ENCODE data around the gene LYL1. TPM values are rescaled to one million over a fixed set of nuclear protein-coding genes. Genes with fewer than 3 reads are reported as not detected.
A peak's percentile ranks its signal among the peaks of the same experiment; 100 is the strongest.

Gene LYL1
- total and polyA plus RNA-seq, 2 of the 13 experiments (the other 11 are each of a cell fraction or from before 2014, with no cell fraction given): 0.75 to 0.92 TPM

DNA sequence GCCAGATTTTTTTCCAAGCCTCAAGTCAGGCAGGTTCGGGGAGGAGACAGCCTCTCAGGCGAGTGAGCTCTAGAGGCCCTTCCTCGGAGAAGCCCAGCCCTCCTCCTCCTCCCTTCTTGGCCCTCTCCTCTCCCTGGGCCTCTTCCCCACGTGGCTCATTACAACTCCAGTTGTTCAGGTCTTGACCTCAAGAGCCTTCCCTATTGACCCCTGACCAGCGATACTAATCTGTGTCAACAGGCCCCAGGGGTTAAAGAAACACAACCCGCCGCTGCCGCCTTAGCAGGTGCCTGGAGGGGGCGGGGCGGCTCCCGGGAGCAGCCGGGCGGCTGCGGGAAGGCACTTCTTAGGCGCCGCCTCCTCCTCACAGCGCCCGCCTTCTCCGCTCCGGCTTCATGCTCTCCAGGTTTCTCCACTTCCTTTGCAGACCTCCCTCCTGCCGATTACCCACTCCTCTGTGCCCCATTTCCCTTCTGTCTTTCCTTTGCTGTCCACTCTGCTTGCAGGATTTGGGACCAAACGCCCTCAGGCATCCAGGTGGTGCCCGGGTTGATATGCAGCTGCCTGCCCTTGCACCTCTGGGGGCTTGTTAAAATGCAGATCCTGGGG lies 51.0 kb downstream of the LYL1 start (continued):
- TF ChIP-seq, protein P1, sequence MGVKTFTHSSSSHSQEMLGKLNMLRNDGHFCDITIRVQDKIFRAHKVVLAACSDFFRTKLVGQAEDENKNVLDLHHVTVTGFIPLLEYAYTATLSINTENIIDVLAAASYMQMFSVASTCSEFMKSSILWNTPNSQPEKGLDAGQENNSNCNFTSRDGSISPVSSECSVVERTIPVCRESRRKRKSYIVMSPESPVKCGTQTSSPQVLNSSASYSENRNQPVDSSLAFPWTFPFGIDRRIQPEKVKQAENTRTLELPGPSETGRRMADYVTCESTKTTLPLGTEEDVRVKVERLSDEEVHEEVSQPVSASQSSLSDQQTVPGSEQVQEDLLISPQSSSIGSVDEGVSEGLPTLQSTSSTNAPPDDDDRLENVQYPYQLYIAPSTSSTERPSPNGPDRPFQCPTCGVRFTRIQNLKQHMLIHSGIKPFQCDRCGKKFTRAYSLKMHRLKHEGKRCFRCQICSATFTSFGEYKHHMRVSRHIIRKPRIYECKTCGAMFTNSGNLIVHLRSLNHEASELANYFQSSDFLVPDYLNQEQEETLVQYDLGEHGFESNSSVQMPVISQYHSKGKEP (CRISPR knock-in tag; IDR thresholded peaks at IDR 0.05): no peak
- TF ChIP-seq FOXK1 (CRISPR knock-in tag; IDR thresholded peaks at IDR 0.05; ENCODE audit: borderline replicate concordance, low read depth): no peak; the same call in 1 of the 2 replicates
- no peak for TF ChIP-seq NFKB2 (CRISPR knock-in tag; IDR thresholded peaks at IDR 0.05; ENCODE audit: borderline replicate concordance)
- no peak for TF ChIP-seq PAF1 (CRISPR knock-in tag; IDR thresholded peaks at IDR 0.05)
- TF ChIP-seq ZNF709 (CRISPR knock-in tag; IDR thresholded peaks at IDR 0.05): no peak
- TF ChIP-seq, protein P2, sequence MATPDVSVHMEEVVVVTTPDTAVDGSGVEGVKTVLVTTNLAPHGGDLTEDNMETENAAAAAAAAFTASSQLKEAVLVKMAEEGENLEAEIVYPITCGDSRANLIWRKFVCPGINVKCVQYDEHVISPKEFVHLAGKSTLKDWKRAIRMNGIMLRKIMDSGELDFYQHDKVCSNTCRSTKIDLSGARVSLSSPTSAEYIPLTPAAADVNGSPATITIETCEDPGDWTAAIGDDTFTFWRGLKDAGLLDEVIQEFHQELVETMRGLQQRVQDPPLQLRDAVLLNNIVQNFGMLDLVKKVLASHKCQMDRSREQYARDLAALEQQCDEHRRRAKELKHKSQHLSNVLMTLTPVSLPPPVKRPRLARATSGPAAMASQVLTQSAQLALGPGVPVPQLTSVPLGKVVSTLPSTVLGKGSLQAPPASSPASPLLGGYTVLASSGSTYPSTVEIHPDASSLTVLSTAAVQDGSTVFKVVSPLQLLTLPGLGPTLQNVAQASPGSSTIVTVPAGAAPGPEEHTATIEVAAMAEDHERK (CRISPR knock-in tag; IDR thresholded peaks at IDR 0.05; ENCODE audit: low read depth): no peak
- peak; percentile 66 for TF ChIP-seq ZBTB7B (CRISPR knock-in tag; IDR thresholded peaks at IDR 0.05)
- no peak for TF ChIP-seq ZSCAN9 (CRISPR knock-in tag; IDR thresholded peaks at IDR 0.05; ENCODE audit: borderline replicate concordance)
- TF ChIP-seq, protein P3, sequence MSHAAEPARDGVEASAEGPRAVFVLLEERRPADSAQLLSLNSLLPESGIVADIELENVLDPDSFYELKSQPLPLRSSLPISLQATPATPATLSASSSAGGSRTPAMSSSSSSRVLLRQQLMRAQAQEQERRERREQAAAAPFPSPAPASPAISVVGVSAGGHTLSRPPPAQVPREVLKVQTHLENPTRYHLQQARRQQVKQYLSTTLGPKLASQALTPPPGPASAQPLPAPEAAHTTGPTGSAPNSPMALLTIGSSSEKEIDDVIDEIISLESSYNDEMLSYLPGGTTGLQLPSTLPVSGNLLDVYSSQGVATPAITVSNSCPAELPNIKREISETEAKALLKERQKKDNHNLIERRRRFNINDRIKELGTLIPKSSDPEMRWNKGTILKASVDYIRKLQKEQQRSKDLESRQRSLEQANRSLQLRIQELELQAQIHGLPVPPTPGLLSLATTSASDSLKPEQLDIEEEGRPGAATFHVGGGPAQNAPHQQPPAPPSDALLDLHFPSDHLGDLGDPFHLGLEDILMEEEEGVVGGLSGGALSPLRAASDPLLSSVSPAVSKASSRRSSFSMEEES (CRISPR knock-in tag; IDR thresholded peaks at IDR 0.05): peak; percentile 23; the same call in 1 of the 2 replicates
- TF ChIP-seq PAWR (CRISPR knock-in tag; IDR thresholded peaks at IDR 0.05; ENCODE audit: borderline replicate concordance): no peak
- 0 out of 2 replicates have a peak, but pooled peaks have one; percentile 27 for TF ChIP-seq ONECUT2 (CRISPR knock-in tag; IDR thresholded peaks at IDR 0.05)
- TF ChIP-seq, protein P4, sequence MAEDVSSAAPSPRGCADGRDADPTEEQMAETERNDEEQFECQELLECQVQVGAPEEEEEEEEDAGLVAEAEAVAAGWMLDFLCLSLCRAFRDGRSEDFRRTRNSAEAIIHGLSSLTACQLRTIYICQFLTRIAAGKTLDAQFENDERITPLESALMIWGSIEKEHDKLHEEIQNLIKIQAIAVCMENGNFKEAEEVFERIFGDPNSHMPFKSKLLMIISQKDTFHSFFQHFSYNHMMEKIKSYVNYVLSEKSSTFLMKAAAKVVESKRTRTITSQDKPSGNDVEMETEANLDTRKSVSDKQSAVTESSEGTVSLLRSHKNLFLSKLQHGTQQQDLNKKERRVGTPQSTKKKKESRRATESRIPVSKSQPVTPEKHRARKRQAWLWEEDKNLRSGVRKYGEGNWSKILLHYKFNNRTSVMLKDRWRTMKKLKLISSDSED (CRISPR knock-in tag; IDR thresholded peaks at IDR 0.05): no peak
- TF ChIP-seq SMARCE1 (IDR thresholded peaks at IDR 0.05; ENCODE audit: borderline replicate concordance): no peak
- TF ChIP-seq, protein P5, sequence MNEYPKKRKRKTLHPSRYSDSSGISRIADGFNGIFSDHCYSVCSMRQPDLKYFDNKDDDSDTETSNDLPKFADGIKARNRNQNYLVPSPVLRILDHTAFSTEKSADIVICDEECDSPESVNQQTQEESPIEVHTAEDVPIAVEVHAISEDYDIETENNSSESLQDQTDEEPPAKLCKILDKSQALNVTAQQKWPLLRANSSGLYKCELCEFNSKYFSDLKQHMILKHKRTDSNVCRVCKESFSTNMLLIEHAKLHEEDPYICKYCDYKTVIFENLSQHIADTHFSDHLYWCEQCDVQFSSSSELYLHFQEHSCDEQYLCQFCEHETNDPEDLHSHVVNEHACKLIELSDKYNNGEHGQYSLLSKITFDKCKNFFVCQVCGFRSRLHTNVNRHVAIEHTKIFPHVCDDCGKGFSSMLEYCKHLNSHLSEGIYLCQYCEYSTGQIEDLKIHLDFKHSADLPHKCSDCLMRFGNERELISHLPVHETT (CRISPR knock-in tag; conservative IDR thresholded peaks at IDR 0.05): 0 out of 2 replicates have a peak, but pooled peaks have one; percentile 35
- TF ChIP-seq, protein P6, sequence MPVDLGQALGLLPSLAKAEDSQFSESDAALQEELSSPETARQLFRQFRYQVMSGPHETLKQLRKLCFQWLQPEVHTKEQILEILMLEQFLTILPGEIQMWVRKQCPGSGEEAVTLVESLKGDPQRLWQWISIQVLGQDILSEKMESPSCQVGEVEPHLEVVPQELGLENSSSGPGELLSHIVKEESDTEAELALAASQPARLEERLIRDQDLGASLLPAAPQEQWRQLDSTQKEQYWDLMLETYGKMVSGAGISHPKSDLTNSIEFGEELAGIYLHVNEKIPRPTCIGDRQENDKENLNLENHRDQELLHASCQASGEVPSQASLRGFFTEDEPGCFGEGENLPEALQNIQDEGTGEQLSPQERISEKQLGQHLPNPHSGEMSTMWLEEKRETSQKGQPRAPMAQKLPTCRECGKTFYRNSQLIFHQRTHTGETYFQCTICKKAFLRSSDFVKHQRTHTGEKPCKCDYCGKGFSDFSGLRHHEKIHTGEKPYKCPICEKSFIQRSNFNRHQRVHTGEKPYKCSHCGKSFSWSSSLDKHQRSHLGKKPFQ (CRISPR knock-in tag; IDR thresholded peaks at IDR 0.05; ENCODE audit: insufficient replicate concordance): no peak
- TF ChIP-seq ISL2 (CRISPR knock-in tag; IDR thresholded peaks at IDR 0.05): peak; percentile 81
- no peak for TF ChIP-seq ZNF441 (CRISPR knock-in tag; IDR thresholded peaks at IDR 0.05; ENCODE audit: borderline replicate concordance)
- peak; percentile 37; the same call in 1 of the 2 replicates for TF ChIP-seq ETV5 (CRISPR knock-in tag; IDR thresholded peaks at IDR 0.05; ENCODE audit: borderline replicate concordance)
- no peak for TF ChIP-seq ZNF282 (IDR thresholded peaks at IDR 0.05; ENCODE audit: partially characterized antibody)
- TF ChIP-seq ZNF850 (CRISPR knock-in tag; conservative IDR thresholded peaks at IDR 0.05): no peak
- TF ChIP-seq TRIM24 (CRISPR knock-in tag; IDR thresholded peaks at IDR 0.05): no peak
- TF ChIP-seq ZNF557 (CRISPR knock-in tag; IDR thresholded peaks at IDR 0.05): no peak
